Neuronal stem cell (in vitro differentiated cells): ENCODE measurements around the gene SF3B2.

Experiments used
- DNase-seq: peaks from one replicate; pipeline ENCODE4 v3.0.0-alpha.2; 2013; ENCODE audit warnings: low spot score
- H2AFZ ChIP-seq: one replicate; pipeline ENCODE4 v1.6.1; 2013; ENCODE audit warnings: mild to moderate bottlenecking, low read length, inconsistent platforms
- H2AK5ac ChIP-seq: 2 replicates; pipeline ENCODE4 v1.6.1; 2013; ENCODE audit warnings: low read depth, mild to moderate bottlenecking, inconsistent platforms, low read length, moderate library complexity, mixed read lengths
- H2BK120ac ChIP-seq: 2 replicates; pipeline ENCODE4 v1.6.1; 2013; ENCODE audit warnings: low read depth, mild to moderate bottlenecking, inconsistent platforms, low read length, moderate library complexity, mixed read lengths
- H2BK12ac ChIP-seq: one replicate; pipeline ENCODE4 v1.6.1; 2013; ENCODE audit warnings: low read length, inconsistent platforms
- H2BK15ac ChIP-seq: 2 replicates; pipeline ENCODE4 v1.6.1; 2013; ENCODE audit warnings: mild to moderate bottlenecking, low read length, inconsistent platforms, mixed read lengths
- H2BK5ac ChIP-seq: one replicate; pipeline ENCODE4 v1.6.1; 2013; ENCODE audit warnings: inconsistent platforms, mild to moderate bottlenecking, low read length, moderate library complexity
- H3K14ac ChIP-seq: one replicate; pipeline ENCODE4 v1.6.1; 2013; ENCODE audit warnings: low read length, inconsistent platforms
- H3K18ac ChIP-seq: 2 replicates; pipeline ENCODE4 v1.6.1; 2013; ENCODE audit warnings: low read length, inconsistent platforms
- H3K23ac ChIP-seq: 2 replicates; pipeline ENCODE4 v1.6.1; 2013; ENCODE audit warnings: low read depth, mild to moderate bottlenecking, mixed read lengths, low read length, inconsistent platforms; ENCODE audit not compliant: poor library complexity
- H3K27ac ChIP-seq: replicated peaks from 3 replicates; pipeline ENCODE4 v1.5.1; 2013; ENCODE audit warnings: low read length, inconsistent platforms
- H3K27me3 ChIP-seq, 3 experiments: 2 replicates each; pipeline ENCODE4 v1.6.1; 2013; ENCODE audit warnings: low read length in 3 of 3, mild to moderate bottlenecking in 2 of 3, inconsistent platforms in 1 of 3, low read depth in 1 of 3, mixed read lengths in 1 of 3, moderate library complexity in 1 of 3; ENCODE audit not compliant: control insufficient read depth in 3 of 3, insufficient read depth in 3 of 3
- H3K36me3 ChIP-seq, 2 donors: replicated peaks in 1 of 2; 2 replicates each; pipeline ENCODE4 v1.6.1; 2013; ENCODE audit warnings: low read length in 2 of 2; ENCODE audit not compliant: control insufficient read depth in 2 of 2, insufficient read depth in 2 of 2
- H3K4ac ChIP-seq: 2 replicates; pipeline ENCODE4 v1.6.1; 2013; ENCODE audit warnings: inconsistent platforms, mild to moderate bottlenecking, low read length, moderate library complexity
- H3K4me1 ChIP-seq, 2 donors: 1 replicate in 1 of 2; 2 replicates in 1 of 2; pipeline ENCODE4 v1.6.1; 2013; ENCODE audit warnings: low read length in 2 of 2, low read depth in 1 of 2; ENCODE audit not compliant: control insufficient read depth in 2 of 2, insufficient read depth in 1 of 2
- H3K4me2 ChIP-seq: one replicate; pipeline ENCODE4 v1.6.1; 2013; ENCODE audit warnings: mild to moderate bottlenecking, low read length, inconsistent platforms; ENCODE audit not compliant: insufficient read depth, poor library complexity, severe bottlenecking
- H3K4me3 ChIP-seq, 2 donors: 2 replicates each; pipeline ENCODE4 v1.5.1; 2013; ENCODE audit warnings: low read length in 2 of 2, mild to moderate bottlenecking in 2 of 2, inconsistent platforms in 1 of 2, moderate library complexity in 1 of 2
- H3K79me1 ChIP-seq: one replicate; pipeline ENCODE4 v1.6.1; 2013; ENCODE audit warnings: low read depth, mild to moderate bottlenecking, inconsistent platforms, low read length, moderate library complexity
- H3K9ac ChIP-seq: one replicate; pipeline ENCODE4 v1.6.1; 2013; ENCODE audit warnings: mild to moderate bottlenecking, low read depth, low read length, inconsistent platforms; ENCODE audit not compliant: poor library complexity
- H3K9me3 ChIP-seq, 2 donors: replicated peaks in 1 of 2; 2 replicates each; pipeline versions ENCODE3 to v1.6.1; 2013; ENCODE audit warnings: low read length in 2 of 2, mild to moderate bottlenecking in 2 of 2, inconsistent platforms in 1 of 2, low read depth in 1 of 2, mixed read lengths in 1 of 2, moderate library complexity in 1 of 2; ENCODE audit not compliant: control insufficient read depth in 2 of 2, insufficient read depth in 1 of 2
- H4K8ac ChIP-seq: one replicate; pipeline ENCODE4 v1.6.1; 2013; ENCODE audit warnings: low read depth, mild to moderate bottlenecking, inconsistent platforms, low read length, moderate library complexity
- H4K91ac ChIP-seq: one replicate; pipeline ENCODE4 v1.6.1; 2013; ENCODE audit warnings: low read length, low read depth, mild to moderate bottlenecking, inconsistent platforms; ENCODE audit not compliant: poor library complexity
- WGBS, 2 donors: extraction: QIAGEN DNeasy Blood & Tissue Kit; methylation state at CpG; one replicate each; pipeline ENCODE4 v1.1.7; 2013; ENCODE audit warnings: missing lambda C conversion rate in 2 of 2, mixed read lengths in 1 of 2; ENCODE audit not compliant: insufficient read length in 2 of 2, insufficient replicate concordance in 1 of 2; ENCODE audit errors: extremely low coverage in 2 of 2; 5-methylcytosine and 5-hydroxymethylcytosine counted together

Gene SF3B2

DNA sequence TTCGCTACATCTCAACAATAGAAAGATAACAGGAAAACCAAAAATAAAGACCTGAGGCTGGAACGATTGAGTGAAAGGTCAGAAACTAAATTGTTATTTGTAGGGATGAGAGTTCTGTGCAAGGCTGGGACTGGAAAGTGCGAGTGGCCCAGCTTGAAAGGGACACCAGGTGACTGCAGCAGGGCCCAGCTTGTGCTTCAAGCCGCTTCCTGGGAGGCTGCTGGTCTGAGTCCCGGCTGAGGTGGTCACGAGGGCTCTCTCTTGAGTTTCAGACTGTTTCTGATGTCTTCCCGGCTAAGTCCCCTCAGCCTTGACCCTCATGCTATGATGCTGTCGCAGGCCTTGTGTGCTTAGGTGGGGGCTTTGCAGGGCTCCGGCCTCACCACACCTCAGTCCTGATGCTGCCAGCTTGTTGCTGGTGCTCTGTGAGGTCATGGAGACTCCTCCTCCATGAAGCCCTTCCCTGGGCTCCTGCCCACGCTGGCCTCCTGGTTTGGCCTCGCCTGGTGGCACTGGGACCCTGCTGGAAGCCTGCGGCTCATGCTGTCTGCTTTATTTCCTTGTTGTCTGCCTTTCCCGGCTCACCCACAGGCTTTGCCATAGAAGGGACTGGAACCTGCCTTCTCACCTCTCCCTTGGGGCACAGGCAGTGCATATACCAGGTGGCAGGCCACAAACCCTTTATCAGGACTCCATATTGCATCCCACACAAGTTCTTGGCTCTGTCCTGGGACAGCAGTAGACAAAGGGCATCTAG lies 45.9 kb upstream of the SF3B2 start:
- no peak overlapping the region for H3K23ac ChIP-seq
- no peak overlapping the region for H2AK5ac ChIP-seq
- no peak overlapping the region for H2AFZ ChIP-seq
- no peaks in the 10 kb centered on the region for H3K9me3 ChIP-seq
- peaks cover 8 to 10% of the 10 kb centered on the region in 2 donors for H3K4me1 ChIP-seq
- H3K18ac ChIP-seq: no peak overlapping the region
- H3K9ac ChIP-seq: no peak overlapping the region
- H3K4me2 ChIP-seq: no peak overlapping the region
- H3K4ac ChIP-seq: no peak overlapping the region
- no peak for DNase-seq
- peaks cover 5% of the 10 kb centered on the region for H3K79me1 ChIP-seq
- H2BK15ac ChIP-seq: no peak overlapping the region
- H3K36me3 ChIP-seq: peaks cover 19 to 28% of the 10 kb centered on the region in 2 donors
- H2BK12ac ChIP-seq: no peak overlapping the region
- H3K27ac ChIP-seq: no peak overlapping the region
- no peak overlapping the region for H4K91ac ChIP-seq
- H3K4me3 ChIP-seq: peak overlapping the region in 1 of 2 donors; percentile 8
- no peak overlapping the region for H3K14ac ChIP-seq
- H2BK120ac ChIP-seq: no peak overlapping the region
- H4K8ac ChIP-seq: no peak overlapping the region
- no CpG with 5 or more reads among the region's 13 CpGs for WGBS, 2 donors
- peaks cover 0 to 16% (median 2%) of the 10 kb centered on the region in 3 experiments for H3K27me3 ChIP-seq
- H2BK5ac ChIP-seq: no peak overlapping the region

- H2AK5ac ChIP-seq: no peak overlapping the region
- no peak overlapping the region for H2BK15ac ChIP-seq
- H3K4me2 ChIP-seq: no peak overlapping the region
- H3K36me3 ChIP-seq: peaks cover 19 to 28% of the 10 kb centered on the region in 2 donors
- H2AFZ ChIP-seq: no peak overlapping the region
- peak overlapping the region; percentile 64 for H4K91ac ChIP-seq
- H3K23ac ChIP-seq: peak overlapping the region; percentile 8
- H3K9me3 ChIP-seq: peaks cover 0 to 2% of the 10 kb centered on the region in 2 donors
- no CpG with 5 or more reads among the region's 4 CpGs for WGBS, 2 donors
- no peak overlapping the region for H2BK12ac ChIP-seq
- peaks cover 5% of the 10 kb centered on the region for H3K79me1 ChIP-seq
- no peak overlapping the region for H3K27ac ChIP-seq
- no peak overlapping the region for H3K18ac ChIP-seq
- H2BK120ac ChIP-seq: no peak overlapping the region
- H3K4me1 ChIP-seq: peaks cover 8 to 12% of the 10 kb centered on the region in 2 donors
- no peak overlapping the region for H3K4me3 ChIP-seq
- H3K27me3 ChIP-seq: peaks cover 0 to 22% (median 7%) of the 10 kb centered on the region in 3 experiments
- H3K9ac ChIP-seq: no peak overlapping the region
- H3K4ac ChIP-seq: no peak overlapping the region
- H4K8ac ChIP-seq: no peak overlapping the region
- no peak overlapping the region for H3K14ac ChIP-seq
- no peak for DNase-seq
- H2BK5ac ChIP-seq: no peak overlapping the region
These were observed 45.3 kb upstream of the SF3B2 start for GRCh38 chr11:66006891-66007176.

DNA sequence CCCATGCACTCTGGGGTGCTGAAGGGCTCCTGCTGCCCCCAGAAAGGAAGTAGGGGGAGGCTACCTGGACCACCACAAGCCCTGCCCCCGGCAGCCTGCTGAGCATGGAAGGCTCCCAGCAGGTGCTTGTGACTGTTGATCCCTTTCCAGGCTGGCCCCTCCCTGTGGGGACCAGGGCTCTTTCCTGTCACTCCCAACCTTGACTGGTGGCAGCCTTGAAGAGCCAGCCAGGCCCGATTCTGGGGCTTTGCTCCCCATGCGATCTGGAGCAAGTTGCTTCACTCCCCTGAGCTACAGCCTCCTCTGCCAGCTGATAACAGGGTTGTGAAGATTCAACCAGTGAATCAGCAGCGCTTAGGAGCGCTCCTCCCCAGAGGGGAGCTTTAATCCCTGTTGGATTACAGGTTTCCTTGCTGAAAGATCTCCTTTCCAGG lies 44.9 kb upstream of the SF3B2 start:
- peaks cover 0 to 25% (median 11%) of the 10 kb centered on the region in 3 experiments for H3K27me3 ChIP-seq
- H3K4me2 ChIP-seq: no peak overlapping the region
- no peak overlapping the region for H2BK15ac ChIP-seq
- DNase-seq: no peak
- peaks cover 0 to 2% of the 10 kb centered on the region in 2 donors for H3K9me3 ChIP-seq
- WGBS, 2 donors: no CpG with 5 or more reads among the region's 5 CpGs
- peak overlapping the region; percentile 8 for H3K23ac ChIP-seq
- H3K4me3 ChIP-seq: no peak overlapping the region
- no peak overlapping the region for H4K8ac ChIP-seq
- H2AFZ ChIP-seq: no peak overlapping the region
- peaks cover 5% of the 10 kb centered on the region for H3K79me1 ChIP-seq
- H2BK120ac ChIP-seq: no peak overlapping the region
- H4K91ac ChIP-seq: no peak overlapping the region
- no peak overlapping the region for H2BK12ac ChIP-seq
- H3K36me3 ChIP-seq: peaks cover 19 to 28% of the 10 kb centered on the region in 2 donors
- no peak overlapping the region for H2AK5ac ChIP-seq
- no peak overlapping the region for H3K4ac ChIP-seq
- H3K14ac ChIP-seq: no peak overlapping the region
- peaks cover 8 to 12% of the 10 kb centered on the region in 2 donors for H3K4me1 ChIP-seq
- no peak overlapping the region for H3K27ac ChIP-seq
- no peak overlapping the region for H3K9ac ChIP-seq
- no peak overlapping the region for H2BK5ac ChIP-seq
- H3K18ac ChIP-seq: no peak overlapping the region

DNA sequence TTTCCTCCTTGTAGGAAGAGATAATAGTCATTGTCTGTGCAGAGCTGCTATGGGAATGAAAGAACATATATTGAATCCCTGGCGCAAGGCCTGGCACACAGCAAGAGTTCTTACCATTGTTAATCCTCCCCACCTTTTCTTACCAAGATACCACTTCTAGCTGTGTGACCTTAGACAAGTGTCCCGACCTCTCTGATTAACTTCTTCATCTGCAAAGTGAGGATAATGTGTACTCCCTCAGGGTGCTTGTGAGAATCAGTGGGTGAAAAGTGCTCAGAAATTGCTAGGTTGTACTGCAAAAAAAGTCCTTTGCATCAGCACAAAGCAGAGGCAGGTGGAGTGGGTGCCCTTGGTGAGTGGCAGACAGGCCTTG lies 44.1 kb upstream of the SF3B2 start:
- Histone ChIP-seq H3K36me3 (peaks cover 19 to 28% of the 10 kb centered on the region in 2 donors), H3K27me3 (peaks cover 0 to 33% (median 16%) of the 10 kb centered on the region in 3 experiments), H2BK15ac (no peak overlapping the region), H3K18ac (no peak overlapping the region), H2AK5ac (no peak overlapping the region), H3K27ac (no peak overlapping the region), H2BK12ac (no peak overlapping the region), H3K4me3 (no peak overlapping the region), H4K8ac (no peak overlapping the region), H3K9me3 (peaks cover 0 to 2% of the 10 kb centered on the region in 2 donors), H3K23ac (no peak overlapping the region), H3K79me1 (peaks cover 5% of the 10 kb centered on the region), H3K4me2 (no peak overlapping the region), H3K9ac (no peak overlapping the region), H2BK5ac (no peak overlapping the region), H4K91ac (no peak overlapping the region), H3K14ac (no peak overlapping the region), H2AFZ (no peak overlapping the region), H2BK120ac (no peak overlapping the region), H3K4me1 (peaks cover 10 to 11% of the 10 kb centered on the region in 2 donors), H3K4ac (no peak overlapping the region)
- no CpG with 5 or more reads among the region's 2 CpGs for WGBS, 2 donors
- no peak for DNase-seq
